GM10266 (cell line): ENCODE measurements around the gene GRAMD1B.

Source experiments
- DNase-seq: peaks from one replicate; pipeline ENCODE4 v3.0.0; 2012; ENCODE audit errors: extremely low spot score
- TF ChIP-seq, protein P1 (sequence below): IDR thresholded peaks from 2 replicates; pipeline ENCODE4 v1.5.1; 2012; ENCODE audit warnings: mild to moderate bottlenecking, low read depth; ENCODE audit not compliant: control insufficient read depth, insufficient read depth; ENCODE audit errors: missing control alignments

GRAMD1B gene

GRCh38 chr11:123390146-123390545 lies 39.9 kb upstream of the GRAMD1B start:
- no peak for DNase-seq
- TF ChIP-seq, protein P1, sequence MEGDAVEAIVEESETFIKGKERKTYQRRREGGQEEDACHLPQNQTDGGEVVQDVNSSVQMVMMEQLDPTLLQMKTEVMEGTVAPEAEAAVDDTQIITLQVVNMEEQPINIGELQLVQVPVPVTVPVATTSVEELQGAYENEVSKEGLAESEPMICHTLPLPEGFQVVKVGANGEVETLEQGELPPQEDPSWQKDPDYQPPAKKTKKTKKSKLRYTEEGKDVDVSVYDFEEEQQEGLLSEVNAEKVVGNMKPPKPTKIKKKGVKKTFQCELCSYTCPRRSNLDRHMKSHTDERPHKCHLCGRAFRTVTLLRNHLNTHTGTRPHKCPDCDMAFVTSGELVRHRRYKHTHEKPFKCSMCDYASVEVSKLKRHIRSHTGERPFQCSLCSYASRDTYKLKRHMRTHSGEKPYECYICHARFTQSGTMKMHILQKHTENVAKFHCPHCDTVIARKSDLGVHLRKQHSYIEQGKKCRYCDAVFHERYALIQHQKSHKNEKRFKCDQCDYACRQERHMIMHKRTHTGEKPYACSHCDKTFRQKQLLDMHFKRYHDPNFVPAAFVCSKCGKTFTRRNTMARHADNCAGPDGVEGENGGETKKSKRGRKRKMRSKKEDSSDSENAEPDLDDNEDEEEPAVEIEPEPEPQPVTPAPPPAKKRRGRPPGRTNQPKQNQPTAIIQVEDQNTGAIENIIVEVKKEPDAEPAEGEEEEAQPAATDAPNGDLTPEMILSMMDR, result no peak

- TF ChIP-seq, protein P1, result no peak
- DNase-seq, result no peak
Observed at GRCh38 chr11:123391646-123392348, 38.3 kb upstream of the GRAMD1B start.

DNA sequence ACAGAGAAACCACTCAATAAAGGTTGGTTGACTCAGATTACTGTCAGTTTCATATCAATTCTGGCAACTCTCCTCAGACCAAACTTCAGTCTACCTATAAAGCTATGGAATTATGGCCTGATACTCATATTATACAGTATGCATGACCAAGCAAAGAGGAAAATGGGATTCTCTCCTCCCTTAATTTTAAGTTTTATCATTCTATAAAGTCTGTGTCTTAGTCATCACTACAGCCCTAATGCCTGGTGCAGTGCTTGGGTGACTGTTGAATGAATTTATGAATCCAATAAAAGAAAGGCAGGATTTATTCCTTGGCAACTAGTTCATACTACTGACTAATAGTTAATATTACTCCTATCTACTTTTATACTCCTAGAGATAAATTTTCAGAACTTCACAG lies 37.6 kb upstream of the GRAMD1B start:
- TF ChIP-seq, protein P1, result no peak
- no peak for DNase-seq

DNA sequence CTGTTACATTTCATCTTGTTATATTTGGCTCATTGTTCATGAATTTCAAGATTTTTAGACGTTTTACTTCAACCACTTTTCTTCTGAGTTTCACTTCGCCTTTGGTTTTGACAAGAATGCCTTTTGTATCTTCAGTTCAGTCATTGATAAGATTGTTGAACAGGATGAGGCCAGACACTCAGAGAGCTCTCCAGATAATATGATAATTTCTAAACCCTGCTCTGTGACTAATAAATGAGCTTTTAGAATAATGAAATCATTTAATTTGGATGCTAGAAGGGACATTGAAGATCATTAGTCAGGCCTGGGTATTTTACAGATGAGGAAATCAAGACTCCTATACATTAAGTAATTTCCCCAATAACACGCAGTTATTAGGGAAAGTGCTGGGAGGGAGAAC lies 37.2 kb upstream of the GRAMD1B start:
- DNase-seq, result no peak
- TF ChIP-seq, protein P1, result no peak

DNA sequence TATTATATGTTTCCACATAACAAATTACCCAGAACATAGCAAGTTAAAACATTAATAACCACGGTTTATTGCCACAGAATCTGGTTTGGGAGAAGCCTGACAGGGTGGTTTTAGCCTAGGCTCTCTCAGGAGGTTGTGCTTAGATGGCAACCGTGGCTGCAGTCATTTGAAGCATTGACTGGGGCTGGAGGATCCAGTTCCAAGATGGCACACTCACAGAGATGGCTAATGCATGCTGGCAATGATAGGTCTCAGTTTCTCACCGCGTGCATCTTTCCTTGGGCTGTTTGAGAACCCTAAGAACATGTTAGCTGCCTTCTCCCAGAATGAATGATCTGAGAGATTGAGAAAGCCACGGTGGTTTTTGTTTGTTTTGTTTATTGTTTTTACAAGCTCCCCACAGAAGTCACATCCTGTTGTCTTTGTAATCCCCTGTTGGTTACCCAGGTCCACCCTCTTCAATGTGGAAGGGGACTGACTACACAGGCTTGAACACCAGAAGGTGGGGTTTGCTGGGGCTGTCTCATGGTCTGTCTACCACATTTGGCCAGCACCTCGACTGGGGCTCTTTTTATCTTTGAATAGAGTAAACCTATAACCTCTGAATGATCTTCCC lies 36.6 kb upstream of the GRAMD1B start:
- no peak for DNase-seq
- TF ChIP-seq, protein P1, result no peak

DNA sequence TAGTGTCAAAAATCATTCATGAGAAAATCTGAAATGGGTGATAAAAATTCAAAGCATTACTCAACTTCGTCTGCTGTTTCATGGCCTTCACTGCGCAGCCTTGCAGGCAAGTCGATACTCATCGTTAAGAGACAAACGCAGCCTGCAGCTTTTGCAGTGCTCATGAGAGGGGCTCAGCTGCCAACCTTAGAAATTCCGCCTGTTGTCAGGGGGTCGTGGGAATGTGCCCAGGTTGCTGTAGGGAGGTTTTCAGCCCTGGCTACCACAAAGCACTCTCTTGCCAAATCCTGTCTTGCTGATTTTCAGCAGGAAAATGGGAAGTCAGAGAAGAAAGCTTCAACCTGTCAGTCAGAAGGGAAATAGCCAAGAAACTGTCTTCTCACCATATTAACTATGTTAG lies 25.4 kb upstream of the GRAMD1B start:
- DNase-seq, result no peak
- TF ChIP-seq, protein P1, result no peak

- TF ChIP-seq, protein P1, result no peak
Observed at GRCh38 chr11:123405123-123405592, 24.9 kb upstream of the GRAMD1B start.

More at GRCh38 chr11:123405123-123405592, 24.9 kb upstream of the GRAMD1B start:
- no peak for DNase-seq
